Stimulated activated CD4-positive, alpha-beta T cell treated with anti-CD3 and anti-CD28 coated beads, Interleukin-4, amount 100 ng/mL, for 24 hours (primary cell): Measurements from ENCODE around the gene UCN.
"Not testable (repeated sequence)": the region's sequence is repeated elsewhere in the genome, so short reads cannot be mapped to it uniquely, and the experiment has no call there.

Experiments used
- DNase-seq: peaks from one replicate; pipeline ENCODE4 v3.0.0-alpha.2; 2020

Gene UCN, protein sequence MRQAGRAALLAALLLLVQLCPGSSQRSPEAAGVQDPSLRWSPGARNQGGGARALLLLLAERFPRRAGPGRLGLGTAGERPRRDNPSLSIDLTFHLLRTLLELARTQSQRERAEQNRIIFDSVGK

DNA sequence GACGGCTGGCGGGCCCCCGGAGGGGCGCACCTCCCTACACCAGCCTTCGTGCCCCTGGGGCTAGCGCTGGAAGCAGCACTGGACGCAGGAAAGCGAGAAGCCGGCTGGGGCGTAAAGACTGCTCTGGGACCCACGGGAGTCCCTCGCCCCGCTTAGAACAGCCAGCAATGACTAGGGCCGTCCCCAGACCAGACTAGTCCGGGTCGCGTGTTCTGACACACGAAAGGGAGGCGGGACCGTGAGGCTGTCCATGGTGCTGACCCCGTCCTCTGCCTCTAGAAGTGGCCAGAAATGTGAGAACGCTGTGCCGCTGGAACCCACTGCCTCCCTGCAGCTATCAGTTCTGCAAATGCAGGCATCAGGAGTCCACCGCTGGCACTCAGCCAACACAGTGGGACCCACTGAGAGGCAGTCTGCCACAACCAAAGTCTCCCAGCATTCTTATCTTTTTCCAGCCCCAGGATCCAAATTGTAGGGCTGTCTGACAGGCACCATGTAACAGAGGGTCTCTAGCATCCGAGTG, at the start of gene UCN:
Gene UCN, minus strand, starts transcription at position 87 of the 523 bp plus-strand sequence. CDS start 550 bp downstream, outside the sequence.
- no peak for DNase-seq

DNA sequence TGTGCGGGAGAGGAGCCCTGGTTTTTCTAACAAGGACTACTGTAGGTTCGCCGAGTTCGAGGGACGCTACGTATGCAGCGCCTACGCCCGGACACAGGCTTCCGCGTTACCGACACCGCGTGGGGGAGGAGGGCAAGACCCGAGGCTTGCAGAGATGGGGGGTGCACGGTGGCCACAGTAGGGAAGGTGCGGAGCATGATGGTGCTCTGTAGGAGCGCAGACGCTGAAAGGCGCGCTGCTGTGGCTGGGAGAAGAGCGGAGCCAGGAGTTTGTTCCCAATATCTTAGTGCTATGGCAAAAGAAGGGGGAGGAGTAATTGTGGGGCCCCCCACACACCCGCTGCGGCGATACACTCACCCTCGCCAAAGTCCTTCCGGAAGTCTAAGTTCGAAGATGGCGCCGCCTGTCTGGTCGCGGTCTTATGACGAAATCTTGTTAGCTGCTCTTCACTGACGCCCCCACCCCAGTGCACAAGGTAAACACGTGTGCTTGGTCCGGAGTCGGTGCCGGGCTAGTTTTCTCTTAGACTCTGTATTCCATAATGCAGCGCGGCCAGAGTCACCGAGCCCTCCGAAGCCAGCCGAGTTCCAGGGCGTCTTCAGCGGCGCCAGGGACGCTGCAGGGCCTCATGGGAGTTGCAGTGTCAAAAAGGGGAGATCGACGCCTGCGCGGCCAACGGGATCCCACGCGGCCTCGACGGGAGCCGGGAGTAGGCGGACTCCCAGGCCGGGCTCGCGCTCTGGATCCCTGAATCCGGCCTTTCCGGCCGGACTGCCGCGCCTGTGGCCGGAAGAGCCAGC, 48.3 kb upstream of the UCN start, which contains the start of gene GTF3C2:
Gene GTF3C2, minus strand, starts transcription at position 383 of the 800 bp plus-strand sequence. CDS start 13,210 bp downstream, outside the sequence.
- DNase-seq, result peak; percentile 94

DNA sequence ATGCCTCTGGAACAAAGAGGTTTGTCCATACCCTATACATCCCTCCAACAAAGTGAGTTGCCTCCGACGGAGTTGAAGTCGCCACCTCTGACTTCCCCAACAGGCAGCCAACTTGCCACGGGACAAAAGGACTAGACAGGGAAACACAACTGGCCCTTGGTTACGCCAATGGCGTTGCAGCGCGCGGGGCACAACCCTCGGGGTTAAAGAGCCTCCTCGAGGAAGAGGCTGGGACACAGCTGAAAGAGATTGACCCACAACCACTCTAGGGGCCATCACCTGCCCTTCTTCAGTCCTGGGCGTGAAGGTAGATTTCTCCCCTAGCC, 47.8 kb upstream of the UCN start:
- DNase-seq, result no peak

DNA sequence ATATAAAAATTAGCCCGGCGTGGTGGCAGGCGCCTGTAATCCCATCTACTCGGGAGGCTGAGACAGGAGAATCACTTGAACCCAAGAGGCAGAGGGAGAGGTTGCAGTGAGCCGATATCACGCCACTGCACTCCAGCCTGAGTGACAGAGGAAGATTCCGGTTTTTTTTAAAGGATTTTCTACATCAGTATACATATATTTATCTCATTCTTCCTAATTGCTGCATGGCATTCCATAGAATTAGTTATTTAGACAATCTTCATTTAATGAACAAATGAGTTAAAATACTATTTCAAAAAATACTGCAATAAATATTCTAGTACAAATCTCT, 46.3 kb upstream of the UCN start:
- DNase-seq, result no peak

DNA sequence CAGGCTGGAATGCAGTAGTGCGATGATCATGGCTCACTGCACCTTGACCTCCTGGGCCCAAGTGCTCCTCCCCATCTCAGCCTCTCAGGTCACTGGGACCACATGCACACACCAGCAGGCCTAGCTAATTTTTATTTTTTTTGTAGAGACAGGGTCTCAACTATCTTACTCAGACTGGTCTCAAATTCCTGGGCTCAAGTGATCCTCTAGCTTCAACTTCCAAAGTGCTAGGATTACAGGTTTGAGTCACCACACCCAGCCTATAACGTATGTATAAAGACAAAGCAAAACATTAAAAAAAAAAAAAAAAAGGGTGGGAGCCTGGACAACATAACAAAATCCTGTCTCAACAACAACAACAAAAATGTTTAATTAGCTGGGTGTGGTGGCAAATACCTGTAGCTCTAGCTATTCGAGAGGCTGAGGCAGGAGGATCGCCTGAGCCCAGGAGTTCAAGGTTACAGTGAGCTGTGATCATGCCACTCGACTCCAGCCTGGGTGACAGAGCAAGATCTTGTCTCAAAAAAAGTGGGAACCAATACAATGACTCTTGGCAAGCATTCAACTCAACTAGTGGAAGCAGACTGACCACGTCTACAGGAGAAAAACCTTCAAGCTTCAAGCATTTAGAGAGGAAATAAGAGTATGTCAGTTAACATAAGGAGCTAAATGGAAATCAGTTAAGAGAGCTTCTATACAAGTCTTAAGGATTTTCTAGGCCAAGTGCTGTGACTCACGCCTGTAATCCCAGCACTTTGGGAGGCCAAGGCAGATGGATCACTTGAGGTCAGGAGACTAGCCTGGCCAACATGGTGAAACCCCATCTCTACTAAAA, 45.7 kb upstream of the UCN start:
- no peak for DNase-seq

DNA sequence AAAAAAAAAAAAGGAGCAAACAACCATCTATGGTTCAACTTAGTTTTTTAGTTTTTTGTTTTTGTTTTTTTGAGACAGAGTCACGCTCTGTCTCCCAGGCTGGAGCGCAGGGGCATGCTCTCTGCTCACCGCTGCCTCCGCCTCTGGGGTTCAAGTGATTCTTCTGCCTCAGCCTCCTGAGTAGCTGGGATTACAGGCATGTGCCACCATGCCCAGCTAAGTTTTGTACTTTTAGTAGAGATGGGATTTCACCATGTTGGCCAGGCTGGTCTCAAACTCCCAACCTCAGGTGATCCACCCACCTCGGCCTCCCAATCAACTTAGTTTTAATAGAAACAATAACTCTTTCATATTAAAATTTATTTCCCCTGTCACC, 45.1 kb upstream of the UCN start:
- DNase-seq, result not testable (repeated sequence)

DNA sequence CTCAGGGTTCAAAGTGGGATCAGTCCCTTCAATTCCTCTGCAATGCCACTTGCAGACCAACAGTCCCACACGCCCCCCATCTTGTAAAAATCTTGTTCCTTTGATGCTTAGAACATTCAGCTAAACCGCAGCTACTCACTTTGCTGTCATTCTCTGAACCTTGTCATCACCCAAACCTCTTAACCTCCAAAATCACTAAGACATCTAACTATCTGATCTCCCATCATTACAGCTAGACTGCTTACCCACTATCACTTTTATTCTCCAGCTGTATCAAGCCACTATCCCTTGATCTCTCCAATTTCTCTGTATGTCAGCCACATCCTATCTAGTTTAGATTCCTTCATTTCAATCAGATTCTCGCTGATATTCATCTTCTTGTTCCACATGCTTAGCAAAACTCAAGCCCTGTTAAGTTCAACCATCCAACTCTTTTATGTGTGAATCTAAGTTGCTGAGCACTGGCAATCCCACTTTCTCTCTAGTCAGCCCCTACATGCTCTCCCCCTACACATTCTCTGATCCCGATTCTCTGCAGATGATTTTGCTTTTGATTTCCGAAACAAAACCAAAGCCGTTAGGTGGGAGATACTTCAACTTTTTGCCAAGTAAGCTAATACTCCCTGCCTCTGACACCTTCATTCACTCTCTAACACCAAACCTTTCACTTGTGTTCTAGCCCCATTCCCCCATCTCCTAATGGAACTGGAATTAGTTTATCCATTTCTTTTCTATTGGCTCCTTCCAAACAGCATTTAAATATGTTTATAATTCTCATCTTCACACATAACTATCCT, 43.8 kb upstream of the UCN start:
- no peak for DNase-seq

DNA sequence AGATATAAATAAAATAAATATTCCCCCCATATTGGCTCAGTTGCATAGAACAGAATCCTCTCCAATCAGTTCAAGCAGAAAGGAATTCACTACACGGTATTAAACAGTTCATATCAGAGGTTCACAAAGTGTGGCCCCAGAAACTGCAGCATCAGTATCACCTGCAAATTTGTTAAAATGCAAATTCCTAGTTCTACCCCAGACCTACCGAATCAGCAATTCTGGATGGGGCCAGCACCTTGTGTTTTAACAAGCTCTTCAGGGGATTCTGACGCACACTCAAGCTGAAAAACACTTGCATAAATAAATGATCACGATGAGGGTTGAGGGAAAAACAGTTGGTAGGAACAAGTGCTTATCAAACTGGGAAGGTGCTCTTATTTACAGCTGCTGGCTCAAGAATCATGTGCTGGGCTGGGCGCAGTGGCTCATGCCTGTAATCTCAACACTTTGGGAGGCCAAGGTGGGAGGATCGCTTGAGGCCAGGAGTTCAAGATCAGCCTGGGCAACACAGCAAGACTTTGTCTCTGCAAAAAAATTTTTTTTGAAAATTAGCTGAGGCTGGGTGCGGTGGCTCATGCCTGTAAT, 42.0 kb upstream of the UCN start:
- no peak for DNase-seq

DNA sequence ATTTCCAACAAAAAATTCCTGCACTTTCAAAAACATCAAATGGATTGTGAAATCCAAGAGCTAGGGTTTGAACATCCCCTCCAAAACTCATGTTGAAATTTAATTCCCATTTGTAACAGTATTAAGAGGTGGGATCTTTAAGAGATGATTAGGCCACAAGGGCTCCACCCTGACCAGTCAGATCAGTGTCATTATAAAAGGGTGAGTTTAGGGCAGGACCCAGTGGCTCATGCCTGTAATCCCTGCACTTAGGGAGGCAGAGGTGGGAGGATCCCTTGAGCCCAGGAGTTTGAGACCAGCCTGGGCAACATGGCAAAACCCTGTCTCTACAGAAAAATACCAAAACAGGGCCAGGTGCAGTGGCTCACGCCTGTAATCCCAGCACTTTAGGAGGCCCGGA, 39.4 kb upstream of the UCN start:
- DNase-seq, result no peak

DNA sequence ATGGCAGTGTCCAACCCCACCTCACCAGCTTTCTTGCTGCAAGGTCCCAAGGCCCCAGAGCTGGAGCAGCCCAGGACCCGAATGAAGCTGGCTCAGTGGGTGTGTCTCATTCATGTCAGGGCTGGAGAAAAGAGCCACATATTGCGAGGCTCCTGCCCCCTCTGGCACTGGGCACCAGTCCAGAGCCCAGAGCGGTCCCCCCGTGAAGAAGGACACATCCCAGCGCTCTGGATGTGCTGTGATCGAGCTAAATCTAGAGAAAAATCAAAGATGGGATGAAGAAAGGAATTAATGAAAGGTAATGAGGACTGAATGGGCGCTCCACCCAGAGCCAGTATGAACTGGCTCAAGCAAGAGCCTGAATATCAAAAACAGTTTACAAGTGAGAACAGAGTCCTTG, 27.9 kb upstream of the UCN start:
- no peak for DNase-seq

DNA sequence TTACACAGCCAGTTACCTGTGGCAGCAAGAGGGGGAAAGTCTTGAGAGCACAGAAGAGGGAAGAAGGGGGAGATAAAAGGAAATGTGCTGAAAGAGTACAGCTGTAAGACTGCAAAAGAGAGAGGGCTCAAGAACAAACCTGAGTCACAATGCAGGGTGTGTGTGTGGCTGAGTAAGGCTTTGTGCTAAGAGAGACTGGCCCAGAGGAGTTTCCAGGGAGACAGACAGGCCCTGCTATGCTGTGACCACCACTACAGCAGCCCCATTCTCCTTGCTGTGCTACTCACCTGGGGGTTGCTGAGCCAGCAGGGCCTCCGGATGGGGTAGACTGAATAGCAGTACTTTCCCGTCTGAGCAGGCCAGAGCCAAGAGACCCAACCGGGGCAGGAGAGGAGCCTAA, 27.1 kb upstream of the UCN start:
- no peak for DNase-seq

DNA sequence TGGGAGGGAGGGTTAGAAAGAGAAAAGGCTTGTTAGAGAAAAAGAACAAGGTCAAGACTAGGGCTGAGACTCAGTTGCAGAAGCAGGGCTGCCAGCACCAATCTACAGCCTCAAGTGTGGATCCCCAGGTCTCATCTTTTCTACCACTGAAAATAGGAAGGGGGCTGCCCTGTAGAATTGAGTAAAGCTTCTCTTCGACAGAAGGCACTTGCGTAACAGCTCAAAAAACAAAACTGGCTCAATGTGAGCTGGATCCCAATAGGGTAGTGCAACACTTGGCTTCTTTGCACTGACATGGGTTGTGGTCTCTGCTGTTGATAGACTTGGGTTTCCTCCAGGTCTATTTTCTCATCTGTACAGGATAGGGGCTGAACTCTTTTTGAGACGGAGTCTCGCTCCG, 16.5 kb upstream of the UCN start:
- DNase-seq, result no peak

DNA sequence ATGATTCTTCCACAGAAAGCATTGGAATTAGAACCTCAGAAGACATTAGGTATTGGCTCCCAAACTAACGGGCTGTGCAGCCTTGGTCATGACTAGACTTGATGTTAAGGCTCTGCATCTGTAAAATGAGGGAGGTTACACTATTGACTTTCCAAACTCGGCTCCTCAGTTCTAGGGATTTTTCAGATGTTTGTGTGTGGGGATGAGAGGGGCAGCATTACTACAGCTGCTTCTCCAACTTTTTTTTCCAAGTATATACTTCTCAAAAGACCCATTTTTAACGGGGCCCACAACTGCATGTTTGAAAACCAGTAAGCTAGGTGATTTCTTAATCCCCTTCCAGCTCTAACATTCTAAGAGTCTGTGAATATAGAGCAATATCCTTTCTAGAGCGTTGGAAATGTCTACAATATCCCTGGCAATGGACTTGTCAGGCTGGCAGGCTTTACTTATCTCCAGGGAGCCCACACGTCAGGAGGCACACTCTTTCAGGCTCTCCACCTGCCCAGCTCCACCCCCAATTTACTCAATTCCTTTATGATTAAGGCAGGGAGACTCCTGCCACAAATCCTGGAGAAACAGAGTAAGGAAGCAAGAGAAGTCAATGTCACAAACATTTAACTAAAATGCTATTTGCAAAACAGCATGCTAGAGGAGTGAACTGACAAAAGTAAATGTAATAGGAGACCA, 15.5 kb upstream of the UCN start:
- DNase-seq, result no peak

DNA sequence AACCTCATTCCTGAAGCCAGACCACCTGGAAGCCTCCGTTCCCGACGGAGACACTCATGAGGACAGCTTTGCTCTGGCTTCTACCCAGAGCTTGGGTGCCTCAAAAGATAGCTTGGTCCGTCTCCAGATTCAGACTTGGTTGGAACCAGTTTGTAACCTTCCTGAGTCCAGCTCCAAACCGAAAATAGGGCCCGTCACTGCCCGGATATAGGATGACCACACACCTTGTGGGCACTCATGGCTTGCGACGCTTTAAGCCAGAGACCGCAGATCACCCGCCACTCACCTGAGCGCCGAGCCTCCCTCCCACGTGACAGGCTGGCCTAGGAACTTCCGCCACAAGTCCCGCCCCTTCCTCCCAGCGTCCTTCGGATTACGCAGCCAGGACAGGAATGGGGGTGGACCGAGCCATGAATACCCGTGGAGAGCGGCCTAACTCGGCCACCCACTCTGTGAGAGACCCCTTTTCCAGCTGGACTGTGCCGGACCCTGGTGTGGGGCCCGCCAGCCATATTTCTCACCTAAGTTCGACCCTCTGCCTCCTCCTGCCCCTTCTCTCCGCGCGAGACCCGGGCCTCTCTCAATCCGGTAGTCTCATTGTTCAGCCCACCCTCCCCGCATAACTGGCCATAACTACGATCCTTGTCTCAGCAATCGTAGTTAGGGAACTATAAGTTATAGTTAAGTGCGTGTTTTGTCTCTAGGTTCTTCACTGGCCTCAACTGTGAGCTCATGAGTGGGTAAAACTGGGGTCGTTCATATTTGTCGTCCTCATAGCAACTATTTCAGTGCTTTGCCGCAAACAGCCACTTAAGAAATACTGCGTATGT, 14.7 kb upstream of the UCN start, which contains the start of gene MPV17:
Gene MPV17, minus strand, starts transcription at position 332 of the 830 bp plus-strand sequence. CDS start 580 bp downstream, outside the sequence.
- peak; percentile 91 for DNase-seq

DNA sequence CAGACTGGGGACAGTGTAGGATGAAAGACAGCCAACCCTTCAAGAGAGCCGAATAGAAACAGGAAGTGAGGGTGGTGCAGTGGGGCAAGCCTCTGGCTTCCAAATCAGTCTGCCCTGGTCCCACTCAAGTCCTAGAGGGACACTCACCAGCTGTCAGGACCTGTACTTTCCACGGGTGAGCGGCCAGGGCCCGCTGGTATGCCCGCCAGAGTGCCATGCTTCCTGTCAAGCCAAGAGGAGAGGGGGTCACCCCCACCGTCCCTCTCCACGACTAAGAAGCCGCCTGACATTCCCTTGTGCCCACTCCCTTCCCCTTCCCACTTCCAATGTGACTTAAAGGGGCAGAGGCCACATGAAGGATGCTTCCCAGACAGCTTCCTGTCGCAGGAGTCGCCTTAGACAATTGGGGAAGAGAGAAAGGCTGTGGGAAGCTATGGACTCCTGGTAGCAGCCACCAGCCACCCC, 14.1 kb upstream of the UCN start:
- peak; percentile 9 for DNase-seq

DNA sequence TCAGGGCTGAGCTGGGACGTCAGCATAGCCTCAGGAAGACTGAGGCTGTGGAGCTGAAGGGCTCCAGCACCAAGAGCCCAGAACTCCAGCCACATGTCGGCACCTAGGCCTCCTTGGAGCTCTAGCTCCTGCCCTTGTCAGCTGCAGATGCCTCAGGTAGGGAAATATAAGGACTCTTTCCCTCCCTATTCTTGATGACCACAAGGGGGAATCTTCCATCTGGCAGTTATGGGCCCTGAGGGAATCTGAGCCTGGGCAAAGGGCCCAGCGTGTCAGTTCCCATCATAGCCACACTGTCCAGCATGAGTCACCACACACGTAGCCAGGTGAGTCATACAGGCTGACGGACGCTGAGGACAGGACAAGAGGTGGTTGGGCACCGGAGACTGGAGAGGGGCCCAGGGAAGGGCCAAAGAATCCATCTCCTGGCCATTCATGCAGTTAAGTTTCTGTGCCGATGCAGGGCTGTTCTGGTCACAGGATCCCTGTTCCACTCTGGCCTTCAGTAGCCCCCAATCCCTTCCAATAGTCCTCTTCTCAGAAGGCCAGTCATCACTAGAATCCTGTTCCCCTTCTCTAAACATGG, 12.8 kb upstream of the UCN start:
- DNase-seq, result no peak

DNA sequence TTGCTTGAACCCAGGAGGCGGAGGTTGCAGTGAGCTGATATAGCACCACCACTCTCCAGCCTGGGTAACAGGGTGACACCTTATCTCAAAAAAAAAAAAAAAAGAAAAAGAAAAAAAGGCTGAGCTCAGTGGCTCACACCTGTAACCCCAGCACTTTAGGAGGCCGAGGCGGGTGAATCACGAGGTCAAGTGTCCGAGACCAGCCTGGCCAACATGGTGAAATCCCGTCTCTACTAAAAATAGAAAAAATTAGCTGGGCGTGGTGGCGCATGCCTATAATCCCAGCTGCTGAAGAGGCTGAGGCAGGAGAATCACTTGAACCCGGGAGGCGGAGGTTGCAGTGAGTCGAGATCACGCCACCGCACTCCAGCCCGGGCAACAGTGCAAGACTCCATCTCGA, 11.6 kb upstream of the UCN start:
- not testable (repeated sequence) for DNase-seq

DNA sequence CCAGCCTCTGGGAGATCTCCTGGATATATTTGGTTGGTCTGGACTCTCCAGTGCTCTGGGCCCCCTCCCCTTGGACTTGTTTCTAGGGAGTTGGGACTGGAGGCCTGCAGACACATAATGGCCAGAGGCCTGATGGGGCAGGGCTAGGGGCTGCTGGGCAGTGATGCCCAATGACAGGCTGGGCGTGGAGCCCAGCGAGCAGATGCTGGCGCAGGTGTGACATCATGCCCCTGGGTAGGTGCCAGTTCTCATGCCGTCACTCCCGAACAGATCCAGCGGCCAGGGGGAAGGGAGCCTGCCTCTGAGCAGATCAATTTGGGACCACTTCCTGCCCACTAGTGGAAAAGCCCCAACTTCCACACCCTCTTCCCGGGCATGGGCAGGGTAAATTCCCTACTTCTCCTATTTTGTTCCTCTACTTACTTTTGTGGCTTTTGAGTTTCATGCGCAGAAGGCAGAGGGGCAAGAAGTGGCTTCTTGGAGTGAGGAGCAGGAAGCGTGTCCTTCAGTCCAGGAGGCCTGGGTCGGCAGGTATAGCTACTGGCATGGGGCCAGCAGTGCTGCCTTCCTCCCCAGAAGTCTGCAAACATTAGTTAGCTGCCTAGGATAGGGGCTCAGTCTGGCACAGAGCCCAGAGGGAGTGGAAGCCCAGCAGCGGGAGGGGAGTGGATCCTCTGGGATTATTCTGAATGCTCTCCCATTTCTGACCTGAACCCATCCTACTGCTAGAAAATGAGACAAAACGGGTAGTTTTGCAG, 8.6 kb upstream of the UCN start:
- DNase-seq, result no peak

DNA sequence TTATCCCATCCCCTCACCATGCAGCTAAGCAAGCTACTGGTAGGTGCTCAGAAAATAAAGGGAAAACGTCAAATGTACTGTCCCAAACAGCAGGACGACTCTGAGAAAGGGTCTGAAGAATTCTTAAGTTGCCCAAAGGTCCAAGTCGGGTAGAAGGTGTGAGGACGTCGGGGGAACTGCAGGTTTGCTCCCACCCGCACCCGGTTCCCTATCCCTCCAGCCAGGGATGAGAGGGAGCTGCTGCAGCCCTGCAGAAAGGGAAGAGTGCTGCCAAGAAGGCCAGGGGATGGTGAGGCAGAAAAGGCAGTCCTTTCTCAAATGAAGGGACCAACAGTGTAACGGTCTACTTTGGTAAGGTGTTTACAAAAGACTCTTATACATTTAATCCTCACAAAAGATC, 6.9 kb upstream of the UCN start:
- DNase-seq, result no peak

DNA sequence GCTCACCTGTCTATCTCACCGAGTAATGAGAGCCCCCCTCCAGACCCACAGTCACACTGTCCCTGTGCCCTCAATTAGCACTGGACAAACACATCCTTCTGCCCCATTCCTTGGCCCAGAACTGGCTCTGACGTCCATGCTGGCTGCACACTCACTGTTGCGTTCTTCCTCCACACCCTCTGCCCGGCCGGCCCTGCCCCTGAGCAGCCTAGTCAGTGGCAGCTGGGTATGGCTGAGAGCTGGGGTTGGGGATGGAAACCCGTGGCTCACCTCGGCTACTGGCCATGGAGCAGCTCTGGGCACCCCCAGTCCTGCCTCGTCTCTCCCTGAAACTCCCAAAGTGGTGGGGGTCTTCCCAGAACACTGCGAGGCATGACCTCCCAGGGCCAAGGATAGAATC, 6.5 kb upstream of the UCN start:
- no peak for DNase-seq
